Vagina (tissue), 2 donors: ENCODE results near the gene MATCAP1.

ENCODE experiments used
- POLR2A ChIP-seq, 2 donors: fragments of 450-650 bp; IDR thresholded peaks; one replicate each; pipeline ENCODE4 v1.6.1; 2017; ENCODE audit warnings: antibody characterized with exemption in 2 of 2, mild to moderate bottlenecking in 2 of 2, moderate library complexity in 2 of 2
- POLR2AphosphoS5 ChIP-seq, 2 donors: sonication (generic); formaldehyde crosslinking; IDR thresholded peaks; one replicate each; pipeline ENCODE4 v1.9.0; 2017; ENCODE audit warnings: antibody characterized with exemption in 2 of 2, mild to moderate bottlenecking in 2 of 2, low read depth in 1 of 2; ENCODE audit not compliant: insufficient read depth in 1 of 2
- TF ChIP-seq, protein P1 (sequence below), 3 experiments: fragments of 450-650 bp in 2 of 3; fragments of 200-600 bp in 1 of 3; sonication (generic) in 1 of 3; IDR thresholded peaks; one replicate each; pipeline ENCODE4 v1.5.1; 2017 to 2019; ENCODE audit warnings: antibody characterized with exemption in 3 of 3, mild to moderate bottlenecking in 2 of 3, moderate library complexity in 2 of 3

DNA sequence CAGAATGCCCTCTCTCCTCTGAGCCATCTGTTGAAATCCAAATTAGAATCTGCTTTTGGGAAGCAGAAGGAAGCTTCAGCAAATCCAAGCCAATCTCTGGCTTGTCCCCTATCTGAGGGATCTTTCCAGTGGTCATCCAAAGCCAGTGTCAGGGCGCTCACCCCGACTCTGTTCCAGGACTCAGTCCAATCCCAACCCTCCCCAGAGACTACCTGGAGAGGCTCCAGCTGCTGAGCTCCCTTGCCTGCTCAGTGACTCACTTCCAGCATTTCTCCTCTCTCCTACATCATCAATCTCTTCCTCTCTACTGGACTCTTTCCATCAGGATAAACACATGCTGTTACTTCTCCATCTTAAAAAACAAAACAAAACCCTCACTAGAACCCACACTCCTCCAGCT, 2.4 kb downstream of the MATCAP1 start:
- TF ChIP-seq, protein P1, sequence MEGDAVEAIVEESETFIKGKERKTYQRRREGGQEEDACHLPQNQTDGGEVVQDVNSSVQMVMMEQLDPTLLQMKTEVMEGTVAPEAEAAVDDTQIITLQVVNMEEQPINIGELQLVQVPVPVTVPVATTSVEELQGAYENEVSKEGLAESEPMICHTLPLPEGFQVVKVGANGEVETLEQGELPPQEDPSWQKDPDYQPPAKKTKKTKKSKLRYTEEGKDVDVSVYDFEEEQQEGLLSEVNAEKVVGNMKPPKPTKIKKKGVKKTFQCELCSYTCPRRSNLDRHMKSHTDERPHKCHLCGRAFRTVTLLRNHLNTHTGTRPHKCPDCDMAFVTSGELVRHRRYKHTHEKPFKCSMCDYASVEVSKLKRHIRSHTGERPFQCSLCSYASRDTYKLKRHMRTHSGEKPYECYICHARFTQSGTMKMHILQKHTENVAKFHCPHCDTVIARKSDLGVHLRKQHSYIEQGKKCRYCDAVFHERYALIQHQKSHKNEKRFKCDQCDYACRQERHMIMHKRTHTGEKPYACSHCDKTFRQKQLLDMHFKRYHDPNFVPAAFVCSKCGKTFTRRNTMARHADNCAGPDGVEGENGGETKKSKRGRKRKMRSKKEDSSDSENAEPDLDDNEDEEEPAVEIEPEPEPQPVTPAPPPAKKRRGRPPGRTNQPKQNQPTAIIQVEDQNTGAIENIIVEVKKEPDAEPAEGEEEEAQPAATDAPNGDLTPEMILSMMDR (IDR thresholded peaks at IDR 0.05) = no peak
- no peak for TF ChIP-seq POLR2AphosphoS5 (IDR thresholded peaks at IDR 0.05; ENCODE audit: insufficient read depth in 1 of 2, low read depth in 1 of 2)
- TF ChIP-seq POLR2A (IDR thresholded peaks at IDR 0.05) = no peak
